ENCODE data around the gene HINT2. TPM values are rescaled to one million over a fixed set of nuclear protein-coding genes. Genes with fewer than 3 reads are reported as not detected.

HINT2 gene
- 55.0 and 55.7 TPM in 2 replicates for total RNA-seq

DNA sequence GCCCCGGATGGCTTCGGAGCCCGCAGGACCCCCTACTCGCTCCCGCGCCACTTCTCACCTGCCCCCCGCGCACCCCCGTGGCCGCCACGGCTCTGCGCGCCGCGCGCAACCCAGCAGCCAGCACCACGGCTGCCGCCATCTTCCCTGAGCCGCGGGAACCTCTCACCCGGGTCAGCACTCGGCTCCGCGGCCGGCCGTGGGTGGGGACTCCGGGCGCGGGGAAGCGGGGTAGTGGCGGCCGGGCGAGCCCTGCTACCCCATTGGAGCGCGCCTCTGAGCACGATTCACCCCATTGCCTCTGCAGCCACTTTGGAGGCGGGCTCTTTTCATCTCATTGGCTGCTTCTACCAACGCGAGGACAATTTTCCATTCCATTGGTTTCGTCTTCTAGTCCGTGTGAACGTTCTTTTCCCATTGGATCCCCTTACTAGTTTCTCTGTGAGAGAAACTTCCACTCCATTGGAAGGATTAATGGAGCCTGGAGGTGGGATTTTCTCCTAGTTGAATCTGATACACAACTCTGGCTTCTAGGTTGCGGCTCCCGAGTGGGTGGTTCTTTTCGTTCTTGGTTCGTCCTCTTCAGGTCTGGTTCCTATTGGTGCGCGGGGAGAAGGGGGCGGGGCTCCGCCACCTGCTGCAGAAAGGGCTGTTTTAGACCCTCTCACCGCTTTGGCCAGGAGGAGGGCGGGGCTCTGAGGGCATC is at the start of gene HINT2:
TSS of gene HINT2 (minus strand) at position 202 of the 703 bp plus-strand sequence. CDS start at position 139, 63 bp downstream.
- intact Hi-C loops (cut with micrococcal nuclease), result loop anchor here (1.0 to 5.0 kb wide), 6 partner anchors 14 to 743 kb away; partner anchors contain the start of genes ATOSB, GBA2, RGP1 and TMEM8B

DNA sequence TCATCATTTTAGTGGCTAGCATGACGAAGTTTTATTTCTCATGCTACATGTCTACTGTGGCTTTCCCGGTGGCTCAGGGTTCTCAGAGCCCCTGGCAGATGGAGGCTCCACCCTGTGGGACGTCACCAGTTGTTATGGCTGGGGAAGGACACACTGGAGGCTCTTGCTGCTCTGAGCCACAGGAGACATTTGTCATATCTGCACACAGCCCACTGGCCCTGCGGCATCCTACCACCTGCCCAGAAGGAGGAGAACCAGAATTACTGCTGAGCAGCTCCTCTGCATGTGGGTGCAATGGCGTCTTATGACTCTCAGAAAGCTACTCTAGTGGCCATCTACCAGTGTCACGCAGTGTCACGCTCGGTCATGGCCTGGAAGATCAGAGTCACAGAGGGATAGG is 48.7 kb upstream of the HINT2 start:
- intact Hi-C loops (cut with micrococcal nuclease), result no loop called here

GRCh38 chr9:35862328-35862727 is 47.5 kb upstream of the HINT2 start:
- intact Hi-C loops (cut with micrococcal nuclease), result no loop called here

DNA sequence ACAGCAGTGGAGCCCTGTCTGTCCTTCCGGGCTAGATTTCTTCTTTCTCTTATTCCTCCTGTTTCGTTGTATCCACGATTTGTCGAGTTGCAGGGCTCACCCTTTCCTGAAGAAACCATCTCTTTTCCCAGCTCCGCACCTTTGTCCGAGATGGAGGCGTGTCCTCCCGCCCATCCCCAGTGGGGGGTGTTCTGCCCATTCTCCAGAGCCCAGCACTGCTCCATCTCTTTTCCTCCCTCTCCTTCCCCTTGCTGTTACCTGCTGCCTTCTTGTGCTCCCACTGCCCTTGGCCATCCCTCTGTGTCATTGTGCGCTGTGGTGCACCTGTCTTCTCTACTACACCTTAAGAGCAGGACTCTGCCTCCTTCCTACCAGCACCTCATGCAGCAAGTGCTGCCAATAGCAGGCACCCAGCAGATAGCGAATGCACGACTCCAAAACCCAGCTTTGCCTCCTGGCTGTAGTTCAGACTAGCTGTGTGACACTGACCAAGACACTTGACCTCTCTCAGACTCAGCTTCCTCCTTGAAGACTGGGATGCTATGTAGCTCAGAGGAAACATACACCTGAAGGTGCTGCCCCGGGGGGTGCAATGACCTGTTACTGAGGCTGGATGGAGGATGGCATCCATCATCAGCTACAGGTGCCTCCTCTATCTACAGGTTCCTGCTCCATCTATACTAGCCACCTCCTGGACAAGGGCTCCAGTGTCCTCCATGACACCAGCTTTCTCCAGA is 46.5 kb upstream of the HINT2 start:
- intact Hi-C loops (cut with micrococcal nuclease), result no loop called here

- intact Hi-C loops (cut with micrococcal nuclease), result no loop called here
These were observed 45.1 kb upstream of the HINT2 start for GRCh38 chr9:35859990-35860339.

DNA sequence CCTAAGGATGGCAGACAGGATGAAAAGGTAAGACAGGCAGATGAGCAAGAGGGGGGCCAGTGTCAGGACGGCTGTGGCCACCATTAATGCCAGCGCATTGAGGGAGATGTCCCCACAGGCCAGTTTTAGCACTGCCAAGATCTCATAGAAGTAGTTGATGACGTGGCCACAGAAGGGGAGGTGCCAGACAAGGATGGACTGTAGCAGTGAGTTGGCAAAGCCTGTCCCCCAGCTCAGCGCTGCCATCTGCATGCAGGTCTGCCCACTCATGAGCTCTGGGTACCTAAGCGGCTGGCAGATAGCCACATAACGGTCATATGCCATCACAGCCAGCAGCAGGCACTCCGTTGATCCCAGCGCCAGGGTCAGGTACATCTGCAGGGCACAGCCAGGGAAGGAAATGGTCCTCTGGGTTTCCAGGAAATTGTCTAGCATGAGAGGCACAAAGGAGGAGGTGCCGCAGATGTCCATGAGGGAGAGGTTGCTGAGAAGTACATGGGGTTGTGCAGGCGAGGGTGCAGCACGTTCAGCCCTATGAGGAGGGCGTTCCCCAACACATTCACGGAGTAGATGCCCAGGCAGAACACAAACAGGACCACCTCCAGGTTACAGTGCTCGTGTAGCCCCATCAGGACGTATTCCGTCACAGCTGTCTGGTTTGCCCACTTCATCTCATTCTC is 44.6 kb upstream of the HINT2 start:
- intact Hi-C loops (cut with micrococcal nuclease), result no loop called here

GRCh38 chr9:35858458-35858857 is 43.6 kb upstream of the HINT2 start:
- intact Hi-C loops (cut with micrococcal nuclease), result no loop called here

DNA sequence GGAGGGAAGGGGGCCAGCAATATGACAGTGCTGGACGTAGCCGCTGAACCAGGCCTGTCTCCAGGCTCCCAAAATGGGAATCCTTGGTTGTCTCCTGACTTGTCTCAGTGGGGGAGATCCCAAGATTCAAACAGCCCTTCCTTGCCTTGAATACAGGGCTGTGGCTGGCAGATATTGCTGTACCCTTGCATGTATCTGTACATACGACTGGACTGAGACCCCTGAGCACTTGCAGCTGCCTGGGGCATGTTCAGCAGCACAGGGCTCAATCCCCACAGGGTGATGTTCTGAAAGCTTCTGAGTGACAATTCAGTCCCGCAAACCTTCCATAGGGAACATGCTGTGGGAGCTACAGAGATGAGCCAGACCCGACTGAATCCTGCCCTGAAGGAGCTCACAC is 42.0 kb upstream of the HINT2 start:
- intact Hi-C loops (cut with micrococcal nuclease), result no loop called here

- intact Hi-C loops (cut with micrococcal nuclease), result no loop called here
These were observed 41.4 kb upstream of the HINT2 start for GRCh38 chr9:35856206-35856605.

GRCh38 chr9:35854091-35854762 is 39.4 kb upstream of the HINT2 start:
- intact Hi-C loops (cut with micrococcal nuclease), result no loop called here

DNA sequence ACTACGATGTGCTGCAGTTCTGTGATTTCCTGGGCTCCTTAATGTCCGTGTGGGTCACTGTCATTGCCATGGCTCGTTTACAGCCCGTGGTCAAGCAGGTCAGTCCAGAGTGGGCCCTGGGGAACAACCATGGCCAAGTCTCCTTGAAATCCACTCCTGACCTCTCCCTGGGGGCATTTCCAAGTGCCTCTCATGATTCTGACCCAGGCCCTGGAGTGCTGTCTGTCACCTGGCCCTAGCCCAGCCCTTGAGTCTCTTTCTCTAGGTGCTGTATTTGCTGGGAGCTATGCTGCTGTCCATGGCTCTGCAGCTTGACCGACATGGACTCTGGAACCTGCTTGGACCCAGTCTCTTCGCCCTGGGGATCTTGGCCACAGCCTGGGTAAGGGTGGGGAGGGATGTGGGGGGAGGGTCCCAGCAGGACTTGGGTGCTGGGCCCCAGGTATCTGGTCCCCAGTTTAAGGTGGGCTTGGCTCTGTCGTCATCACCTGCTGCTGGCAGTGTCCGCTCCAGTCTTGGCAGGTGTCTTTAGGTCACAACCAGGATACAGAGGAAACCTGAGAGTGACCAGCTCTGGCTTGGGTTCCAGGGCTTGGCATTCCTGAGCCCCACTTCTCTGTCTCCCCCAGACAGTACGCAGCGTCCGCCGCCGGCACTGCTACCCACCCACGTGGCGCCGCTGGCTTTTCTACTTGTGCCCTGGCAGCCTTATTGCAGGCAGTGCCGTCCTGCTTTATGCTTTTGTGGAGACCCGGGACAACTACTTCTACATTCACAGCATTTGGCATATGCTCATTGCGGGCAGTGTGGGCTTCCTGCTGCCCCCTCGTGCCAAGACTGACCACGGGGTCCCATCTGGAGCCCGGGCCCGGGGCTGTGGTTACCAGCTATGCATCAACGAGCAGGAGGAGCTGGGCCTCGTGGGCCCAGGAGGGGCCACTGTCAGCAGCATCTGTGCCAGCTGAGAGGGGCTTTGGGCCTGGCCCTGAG is 38.3 kb upstream of the HINT2 start:
- intact Hi-C loops (cut with micrococcal nuclease), result no loop called here

DNA sequence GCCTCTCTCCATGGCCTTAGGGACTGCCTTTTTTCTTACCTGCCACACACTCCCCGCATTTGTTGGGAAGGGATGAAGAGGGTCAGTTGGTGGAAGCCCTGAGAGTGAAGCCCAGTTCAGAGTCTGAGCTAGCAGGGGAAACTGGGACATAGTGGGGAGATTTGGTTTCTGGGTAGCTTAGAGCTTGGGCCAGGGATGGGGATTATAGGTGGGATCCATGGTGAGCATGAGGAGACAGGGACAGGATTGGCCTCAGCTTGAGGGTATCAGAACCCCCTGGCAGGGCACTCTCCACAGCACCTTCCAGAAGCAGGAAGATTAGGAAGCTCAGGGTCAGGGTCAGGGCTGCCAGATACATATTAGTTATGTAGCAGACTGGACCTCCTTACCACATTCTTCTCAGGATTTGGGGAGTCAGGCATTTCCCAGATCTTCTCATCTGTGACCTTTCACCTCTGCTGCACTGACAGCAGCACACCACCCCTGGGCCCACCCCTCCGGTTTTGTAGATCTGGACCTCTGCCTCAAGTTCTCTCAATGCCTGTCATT is 37.5 kb upstream of the HINT2 start:
- intact Hi-C loops (cut with micrococcal nuclease), result no loop called here

DNA sequence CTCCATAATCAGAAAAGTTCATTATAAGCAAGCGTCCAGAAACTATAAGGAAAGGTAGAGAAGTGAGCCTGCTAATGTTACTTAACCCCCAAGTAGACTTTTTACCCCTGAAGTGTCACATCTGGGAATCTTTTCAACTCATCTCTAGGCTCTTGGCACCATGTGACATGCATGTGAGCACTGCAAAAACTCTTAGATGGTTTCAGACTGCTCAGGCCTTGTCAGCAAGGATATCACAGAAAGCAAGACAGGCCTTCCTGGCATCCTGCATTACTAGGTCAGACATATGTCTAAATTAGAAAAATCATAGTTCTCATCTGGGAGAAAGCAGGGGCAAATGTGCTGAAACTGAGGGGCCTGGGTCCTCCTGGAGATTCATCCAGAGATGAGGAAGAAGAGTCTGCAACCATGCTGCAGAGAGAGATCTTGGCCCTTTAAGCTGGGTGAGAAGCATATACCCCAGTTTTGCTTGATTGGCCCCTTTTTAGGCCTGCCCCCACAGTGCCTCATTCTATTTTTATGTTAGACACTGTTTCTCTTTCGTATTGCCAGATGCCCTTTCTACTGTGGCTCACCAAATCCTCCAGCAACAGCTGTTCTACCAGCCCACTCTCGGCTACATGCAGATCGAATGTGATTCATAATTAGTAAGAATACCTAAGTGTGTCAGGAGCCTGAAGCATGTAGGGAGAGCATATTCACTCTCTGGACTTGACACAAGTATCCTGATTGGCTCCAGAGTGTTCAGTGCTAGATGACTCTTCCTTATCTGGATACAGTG is 33.1 kb upstream of the HINT2 start:
- intact Hi-C loops (cut with micrococcal nuclease), result no loop called here

DNA sequence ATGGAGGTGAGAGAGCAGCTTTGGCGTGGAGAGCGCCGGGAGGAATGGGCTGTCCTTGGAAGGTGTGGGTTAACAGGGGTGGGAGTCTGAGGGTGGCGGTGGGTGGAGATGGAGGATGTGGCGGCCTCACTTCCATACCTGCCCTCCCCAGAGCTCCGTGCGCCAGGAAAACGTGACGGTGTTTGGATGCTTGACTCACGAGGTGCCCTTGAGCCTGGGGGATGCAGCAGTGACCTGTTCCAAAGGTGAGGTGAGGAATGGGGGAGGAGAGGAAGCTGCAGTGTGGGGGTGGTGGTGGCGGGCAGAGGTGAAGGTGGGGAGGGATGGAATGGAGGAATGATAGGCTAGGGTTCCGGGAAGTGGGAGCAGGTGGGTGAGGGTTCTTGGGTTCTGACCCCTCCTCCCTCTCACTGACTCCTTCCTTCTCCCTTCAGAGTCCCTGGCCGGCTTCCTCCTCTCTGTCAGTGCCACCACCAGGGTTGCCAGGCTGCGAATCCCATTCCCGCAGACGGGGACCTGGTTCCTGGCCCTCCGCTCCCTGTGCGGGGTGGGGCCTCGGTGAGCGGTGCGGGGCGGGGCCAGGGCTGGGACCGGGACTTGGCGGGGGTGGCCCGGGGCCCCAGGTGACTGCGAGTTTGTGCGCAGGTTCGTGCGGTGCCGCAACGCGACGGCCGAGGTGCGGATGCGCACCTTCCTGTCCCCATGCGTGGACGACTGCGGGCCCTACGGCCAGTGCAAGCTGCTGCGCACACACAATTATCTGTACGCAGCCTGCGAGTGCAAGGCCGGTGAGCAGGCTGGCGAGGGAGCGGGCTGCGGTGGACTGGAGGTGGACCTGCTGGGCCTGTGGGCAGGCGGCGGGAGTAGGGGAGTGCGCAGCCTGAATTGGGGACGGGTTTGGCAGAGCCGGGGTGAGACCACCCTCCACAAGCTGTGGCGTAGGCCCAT is 31.3 kb upstream of the HINT2 start:
- intact Hi-C loops (cut with micrococcal nuclease), result no loop called here

- intact Hi-C loops (cut with micrococcal nuclease), result no loop called here
These were observed 29.9 kb upstream of the HINT2 start for GRCh38 chr9:35844628-35845270.

GRCh38 chr9:35842795-35843194 is 28.0 kb upstream of the HINT2 start:
- intact Hi-C loops (cut with micrococcal nuclease), result no loop called here

DNA sequence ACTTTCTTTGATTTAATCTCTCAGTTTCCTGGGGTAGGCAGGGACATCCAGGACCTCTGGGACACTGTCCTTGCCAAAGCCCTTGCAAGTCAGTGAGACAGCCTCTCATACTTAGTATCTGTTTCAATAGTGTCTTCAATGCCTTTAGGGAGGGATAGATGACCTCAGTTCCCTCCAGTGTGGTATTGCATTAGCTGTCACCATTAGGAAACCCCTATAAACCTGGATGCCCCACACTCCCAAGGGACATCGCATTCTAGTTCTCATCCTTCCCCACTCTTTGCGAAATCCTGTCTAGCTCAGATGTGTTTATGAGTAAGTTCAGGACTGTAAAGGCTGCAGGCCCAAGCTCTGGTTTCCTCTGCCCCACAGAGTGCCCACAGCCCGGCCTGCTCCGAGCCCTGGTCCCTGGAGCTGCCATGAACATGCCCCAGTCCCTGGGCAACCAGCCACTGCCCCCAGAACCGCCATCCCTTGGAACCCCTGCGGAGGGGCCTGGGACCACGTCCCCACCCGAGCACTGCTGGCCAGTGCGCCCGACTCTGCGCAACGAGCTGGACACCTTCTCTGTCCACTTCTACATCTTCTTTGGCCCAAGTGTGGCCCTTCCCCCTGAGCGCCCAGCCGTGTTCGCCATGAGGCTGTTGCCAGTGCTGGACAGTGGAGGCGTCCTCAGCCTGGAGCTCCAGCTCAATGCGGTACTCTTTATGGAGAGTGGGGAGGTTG is 27.3 kb upstream of the HINT2 start:
- intact Hi-C loops (cut with micrococcal nuclease), result no loop called here

Data from T-helper 2 cell treated with Interferon-gamma antibody and Interleukin-4, amounts not matched to agents 100 ng/mL and 5 ng/mL, for 36 hours (primary cell).